Measurements from ENCODE around the gene SLCO2B1.

- TF ChIP-seq CTCF (IDR thresholded peaks at IDR 0.05; ENCODE audit: insufficient read depth, low read depth, low read length) (no peak), EZH2 (IDR thresholded peaks at IDR 0.05; ENCODE audit: insufficient read depth, low read length) (no peak)
Measured at GRCh38 chr11:75225794-75226193, 74.9 kb downstream of the SLCO2B1 start.
